ENCODE results near the gene MAP2K7. TPM values are rescaled to one million over a fixed set of nuclear protein-coding genes. Genes with fewer than 3 reads are reported as not detected.

Gene MAP2K7
- total and polyA plus RNA-seq, 2 of the 4 experiments (the other 2 are of a cell fraction) = 4.1 to 15.6 TPM

- dilution Hi-C loops (cut with HindIII; ENCODE audit: low sequenced_read_pairs, unreplicated experiment) = no loop called here
- Histone ChIP-seq H2BK15ac (ENCODE audit: low read depth, low read length) (no peak overlapping the region), H3K56ac (ENCODE audit: extremely low read depth, insufficient read depth, low read length) (no peak overlapping the region), H3K4me1 (ENCODE audit: control insufficient read depth, insufficient read depth, low read length) (peaks cover 6% of the 10 kb centered on the region), H2AFZ (replicated peaks; ENCODE audit: low read length, poor library complexity) (no peak overlapping the region), H4K20me1 (ENCODE audit: insufficient read depth, low read length) (peaks cover 5% of the 10 kb centered on the region), H3K36me3 (ENCODE audit: control insufficient read depth, insufficient read depth, low read length) (peaks cover 65% of the 10 kb centered on the region), H3K27me3 (ENCODE audit: control insufficient read depth, insufficient read depth, low read length) (no peaks in the 10 kb centered on the region), H4K5ac (ENCODE audit: low read depth, low read length) (no peak overlapping the region), H3K14ac (replicated peaks; ENCODE audit: low read depth, low read length) (no peak overlapping the region), H3K4ac (ENCODE audit: low read depth, low read length) (no peak overlapping the region), H3K4me2 (ENCODE audit: low read depth, low read length) (no peak overlapping the region), H3K27ac (ENCODE audit: insufficient read depth, low read length) (no peak overlapping the region), H2BK20ac (ENCODE audit: low read depth, low read length) (no peak overlapping the region), H4K91ac (ENCODE audit: insufficient read depth, low read depth, low read length) (no peak overlapping the region), H3K79me1 (ENCODE audit: low read depth in 1 of 2, low read length in 2 of 2) (peaks cover 7 to 23% of the 10 kb centered on the region in 2 experiments; a peak in 2 of 4 replicates), H2AK9ac (replicated peaks; ENCODE audit: low read depth, low read length, poor library complexity) (no peak overlapping the region), H4K8ac (ENCODE audit: low read depth in 2 of 2, low read length in 2 of 2) (no peak overlapping the region), H2BK120ac (ENCODE audit: low read depth, low read length) (no peak overlapping the region), H3K9me1 (ENCODE audit: insufficient read depth, low read length) (no peaks in the 10 kb centered on the region), H3K4me3 (ENCODE audit: insufficient read depth, low read depth, low read length) (no peak overlapping the region), H2AK5ac (ENCODE audit: low read depth, low read length) (no peak overlapping the region), H3K18ac (ENCODE audit: low read depth, low read length) (no peak overlapping the region), H3K9ac (ENCODE audit: low read depth, low read length) (no peak overlapping the region), H2BK5ac (ENCODE audit: low read depth, low read length, poor library complexity, severe bottlenecking) (no peak overlapping the region), H3K23ac (ENCODE audit: low read depth, low read length) (no peak overlapping the region), H3K9me3 (ENCODE audit: control insufficient read depth, insufficient read depth, low read length) (no peaks in the 10 kb centered on the region)
- DNase-seq = no peak
- TF ChIP-seq MAFK (IDR thresholded peaks at IDR 0.05; ENCODE audit: low read depth, low read length) (no peak), RCOR1 (IDR thresholded peaks at IDR 0.05; ENCODE audit: insufficient replicate concordance, low read length) (no peak), SMC3 (IDR thresholded peaks at IDR 0.05; ENCODE audit: low read depth, low read length) (no peak), MXI1 (IDR thresholded peaks at IDR 0.05; ENCODE audit: borderline replicate concordance, low read depth, low read length) (no peak), BHLHE40 (IDR thresholded peaks at IDR 0.05; ENCODE audit: low read depth, low read length) (no peak), RFX5 (IDR thresholded peaks at IDR 0.05; ENCODE audit: low read depth, low read length) (no peak), RAD21 (IDR thresholded peaks at IDR 0.05; ENCODE audit: low read length) (no peak), CHD1 (IDR thresholded peaks at IDR 0.05; ENCODE audit: low read depth, low read length) (no peak), FOS (IDR thresholded peaks at IDR 0.05; ENCODE audit: low read depth, low read length) (no peak), USF2 (IDR thresholded peaks at IDR 0.05; ENCODE audit: low read depth, low read length) (no peak), MAZ (IDR thresholded peaks at IDR 0.05; ENCODE audit: borderline replicate concordance, low read depth, low read length) (no peak), ELK1 (IDR thresholded peaks at IDR 0.05; ENCODE audit: borderline replicate concordance, low read depth, low read length) (no peak), NFE2L2 (IDR thresholded peaks at IDR 0.05; ENCODE audit: low read depth, low read length) (no peak)
- ATAC-seq (ENCODE audit: low read depth) = no peak
- POLR2A ChIA-PET (ENCODE audit: unreplicated experiment) = no interaction called here
- intact Hi-C loops (cut with micrococcal nuclease) = no loop called here
- CTCF ChIA-PET = interaction anchor here (0.6 kb wide), 1 partner anchor 343 kb away, joined by 3 read pairs; no protein-coding TSS in a partner anchor
- BruUV-seq (replicated peaks) = no TSS peak
- in situ Hi-C loops (cut with MboI; ENCODE audit: low sequenced_read_pairs) = no loop called here
- 94% methylated on average over 29 of the region's 55 CpGs; no CpG with 5 or more reads in 1 of the 2 experiments for WGBS, 2 experiments (ENCODE audit: extremely low coverage in 2 of 2, insufficient read length in 1 of 2)
These were observed 30.4 kb downstream of the MAP2K7 start for GRCh38 chr19:7933828-7934725.
